Endodermal cell (in vitro differentiated cells): ENCODE data around the gene PPP4C. TPM values are rescaled to one million over a fixed set of nuclear protein-coding genes. Genes with fewer than 3 reads are reported as not detected.

Source experiments
- DNase-seq: peaks from one replicate; pipeline ENCODE4 v3.0.0-alpha.2; 2017
- H3K27ac ChIP-seq: 2 replicates; pipeline ENCODE4 v1.5.1; 2013; ENCODE audit warnings: mild to moderate bottlenecking, low read depth, low read length, moderate library complexity
- H3K27me3 ChIP-seq: 2 replicates; pipeline ENCODE4 v1.6.1; 2013; ENCODE audit warnings: mild to moderate bottlenecking, low read length, moderate library complexity; ENCODE audit not compliant: insufficient read depth, control insufficient read depth, poor library complexity, severe bottlenecking
- H3K36me3 ChIP-seq: 2 replicates; pipeline ENCODE4 v1.7.0; 2013; ENCODE audit warnings: mild to moderate bottlenecking, low read length, moderate library complexity; ENCODE audit not compliant: control insufficient read depth, insufficient read depth
- H3K4me1 ChIP-seq: one replicate; pipeline ENCODE4 v1.7.0; 2013; ENCODE audit warnings: low read length; ENCODE audit not compliant: control insufficient read depth, insufficient read depth
- H3K4me3 ChIP-seq: 2 replicates; pipeline ENCODE4 v1.5.1; 2013; ENCODE audit warnings: mild to moderate bottlenecking, low read length, moderate library complexity
- H3K9ac ChIP-seq: 2 replicates; pipeline ENCODE4 v1.6.1; 2013; ENCODE audit warnings: mild to moderate bottlenecking, low read length, moderate library complexity; ENCODE audit not compliant: poor library complexity, severe bottlenecking; ENCODE audit errors: extremely low read depth
- H3K9me3 ChIP-seq: 2 replicates; pipeline ENCODE4 v1.6.1; 2013; ENCODE audit warnings: mild to moderate bottlenecking, low read length, moderate library complexity; ENCODE audit not compliant: control insufficient read depth
- H3K27ac Mint-ChIP-seq: 2 replicates; pipeline ENCODE4 v1.8.0; 2020; ENCODE audit warnings: mixed read lengths
- H3K27me3 Mint-ChIP-seq: 2 replicates; pipeline ENCODE4 v1.8.0; 2021; ENCODE audit warnings: mild to moderate bottlenecking, mixed read lengths; ENCODE audit not compliant: insufficient read depth
- H3K36me3 Mint-ChIP-seq: 2 replicates; pipeline ENCODE4 v1.8.0; 2020; ENCODE audit warnings: low read depth, mixed read lengths
- H3K4me1 Mint-ChIP-seq: 2 replicates; pipeline ENCODE4 v1.8.0; 2020; ENCODE audit warnings: mixed read lengths
- H3K4me3 Mint-ChIP-seq: 2 replicates; pipeline ENCODE4 v1.8.0; 2020; ENCODE audit warnings: mild to moderate bottlenecking, moderate library complexity, mixed read lengths
- H3K9me3 Mint-ChIP-seq: 2 replicates; pipeline ENCODE4 v1.8.0; 2020; ENCODE audit warnings: mild to moderate bottlenecking, mixed read lengths
- CTCF ChIP-seq: fragments of 200-600 bp; sonication (generic); conservative IDR thresholded peaks from 2 replicates; pipeline ENCODE4 v1.5.0; 2021; ENCODE audit warnings: antibody characterized with exemption, mild to moderate bottlenecking
- WGBS, 2 experiments: methylation state at CpG; one replicate each; pipeline versions ENCODE4 v1.1.5 to v1.1.7; 2013; ENCODE audit warnings: missing lambda C conversion rate in 2 of 2, mixed read lengths in 1 of 2; ENCODE audit not compliant: insufficient coverage in 1 of 2, insufficient read length in 1 of 2; 5-methylcytosine and 5-hydroxymethylcytosine counted together
- total RNA-seq, 2 donors: library from RNA; stranded (reverse); fragmentation: NEBNext Ultra II Directional in 1 of 2; extraction: Animal tissue kit (Norgen Biotek cat#: 25700) in 1 of 2; gene quantifications; 2 replicates in 1 of 2; 3 replicates in 1 of 2; pipeline ENCODE4 v1.2.1, GENCODE V29; 2021

PPP4C gene
- total RNA-seq, 2 donors from 2014 or later = 150 to 151 TPM

- no peak overlapping the region for H3K27ac ChIP-seq
- no peak for TF ChIP-seq CTCF
- H3K9ac ChIP-seq = no peak overlapping the region
- no peak overlapping the region for H3K4me3 Mint-ChIP-seq
- H3K9me3 Mint-ChIP-seq = no peaks in the 10 kb centered on the region
- H3K9me3 ChIP-seq = no peaks in the 10 kb centered on the region
- no peaks in the 10 kb centered on the region for H3K27me3 Mint-ChIP-seq
- no peak for DNase-seq
- no peaks in the 10 kb centered on the region for H3K27me3 ChIP-seq
- H3K36me3 Mint-ChIP-seq = peaks cover 20% of the 10 kb centered on the region
- peaks cover 5% of the 10 kb centered on the region for H3K36me3 ChIP-seq
- no peak overlapping the region for H3K4me3 ChIP-seq
- 96 to 100% methylated on average over 3 of the region's 3 CpGs for WGBS, 2 experiments
- no peak overlapping the region for H3K27ac Mint-ChIP-seq
- peaks cover 8% of the 10 kb centered on the region for H3K4me1 Mint-ChIP-seq
- no peaks in the 10 kb centered on the region for H3K4me1 ChIP-seq
These were observed 44.7 kb downstream of the PPP4C start for GRCh38 chr16:30120340-30121105.

DNA sequence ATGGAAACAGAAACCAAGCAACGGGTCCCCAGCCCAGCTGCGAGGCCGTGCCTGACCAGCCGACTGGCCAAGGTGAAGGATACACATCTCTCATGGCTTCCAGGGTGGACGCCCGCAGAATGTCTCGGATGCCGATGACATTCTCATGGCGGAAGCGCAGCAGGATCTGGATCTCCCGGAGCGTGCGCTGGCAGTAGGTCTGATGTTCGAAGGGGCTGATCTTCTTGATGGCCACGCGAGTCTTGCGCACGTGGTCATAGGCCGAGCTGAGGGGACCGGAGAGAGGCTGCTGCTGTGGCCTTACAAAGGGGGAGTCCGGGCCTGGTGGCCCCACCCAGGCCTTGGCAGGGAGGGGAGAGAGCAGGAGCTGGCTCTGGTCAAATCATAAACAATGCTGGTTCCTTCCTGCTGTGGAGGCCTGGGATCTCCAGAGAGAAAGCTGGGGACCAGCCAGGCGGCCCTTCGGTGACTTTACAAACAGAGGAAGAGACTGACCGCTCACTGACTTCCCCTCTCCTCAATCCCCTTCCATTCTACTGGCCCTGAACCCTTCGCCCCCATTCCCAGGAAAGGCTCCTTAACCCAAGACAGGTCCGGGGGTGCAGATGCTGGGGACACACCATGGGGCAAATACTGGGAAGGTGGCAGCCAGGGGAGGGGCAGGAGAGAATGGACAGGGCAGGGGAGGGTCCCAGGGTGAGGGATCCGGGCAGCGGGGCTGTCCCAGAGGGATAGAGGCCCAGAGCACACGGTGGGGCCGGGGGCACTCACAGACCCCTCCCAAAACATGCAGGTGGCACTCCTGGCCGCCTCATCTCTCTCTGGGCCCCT, 46.2 kb downstream of the PPP4C start:
- Mint-ChIP-seq H3K9me3 (no peaks in the 10 kb centered on the region), H3K4me3 (peak overlapping the region; percentile 78), H3K4me1 (peaks cover 8% of the 10 kb centered on the region), H3K27me3 (no peaks in the 10 kb centered on the region), H3K27ac (peak overlapping the region; percentile 50), H3K36me3 (peaks cover 16% of the 10 kb centered on the region)
- H3K27me3 ChIP-seq = no peaks in the 10 kb centered on the region
- peak; percentile 56 for DNase-seq
- no peak for TF ChIP-seq CTCF
- H3K4me3 ChIP-seq = peak overlapping the region; percentile 80
- H3K36me3 ChIP-seq = peaks cover 5% of the 10 kb centered on the region
- H3K27ac ChIP-seq = peak overlapping the region; percentile 49
- 85 to 93% methylated on average over 16 to 31 of the region's 31 CpGs for whole genome bisulfite sequencing, 2 experiments
- no peaks in the 10 kb centered on the region for H3K4me1 ChIP-seq
- peak overlapping the region; percentile 30 for H3K9ac ChIP-seq
- H3K9me3 ChIP-seq = no peaks in the 10 kb centered on the region

- H3K36me3 ChIP-seq = peaks cover 5% of the 10 kb centered on the region
- H3K9me3 Mint-ChIP-seq = no peaks in the 10 kb centered on the region
- peak overlapping the region; percentile 78 for H3K4me3 Mint-ChIP-seq
- DNase-seq = no peak
- no peaks in the 10 kb centered on the region for H3K27me3 ChIP-seq
- no peaks in the 10 kb centered on the region for H3K9me3 ChIP-seq
- H3K36me3 Mint-ChIP-seq = peaks cover 14% of the 10 kb centered on the region
- no peak overlapping the region for H3K27ac ChIP-seq
- H3K27me3 Mint-ChIP-seq = no peaks in the 10 kb centered on the region
- 2 to 6% methylated on average over 10 to 41 of the region's 42 CpGs for WGBS, 2 experiments
- peak overlapping the region; percentile 30 for H3K9ac ChIP-seq
- peak overlapping the region; percentile 80 for H3K4me3 ChIP-seq
- H3K4me1 ChIP-seq = no peaks in the 10 kb centered on the region
- peak overlapping the region; percentile 39 for H3K27ac Mint-ChIP-seq
- peaks cover 8% of the 10 kb centered on the region for H3K4me1 Mint-ChIP-seq
- TF ChIP-seq CTCF = no peak
These were observed 46.9 kb downstream of the PPP4C start for GRCh38 chr16:30122604-30123160.
